Hepatocyte (in vitro differentiated cells): ENCODE measurements around the gene TENM4.

ENCODE experiments used
- EZH2 ChIP-seq: fragments of 200-600 bp; sonication (generic); IDR thresholded peaks from 2 replicates; pipeline ENCODE4 v1.6.1; 2016; ENCODE audit warnings: antibody characterized with exemption, mild to moderate bottlenecking, borderline replicate concordance
- EZH2phosphoT487 ChIP-seq: fragments of 200-600 bp; sonication (generic); IDR thresholded peaks from one replicate; pipeline ENCODE4 v1.6.1; 2018; ENCODE audit warnings: antibody characterized with exemption, mild to moderate bottlenecking, low read depth, moderate library complexity; ENCODE audit not compliant: unreplicated experiment, severe bottlenecking

DNA sequence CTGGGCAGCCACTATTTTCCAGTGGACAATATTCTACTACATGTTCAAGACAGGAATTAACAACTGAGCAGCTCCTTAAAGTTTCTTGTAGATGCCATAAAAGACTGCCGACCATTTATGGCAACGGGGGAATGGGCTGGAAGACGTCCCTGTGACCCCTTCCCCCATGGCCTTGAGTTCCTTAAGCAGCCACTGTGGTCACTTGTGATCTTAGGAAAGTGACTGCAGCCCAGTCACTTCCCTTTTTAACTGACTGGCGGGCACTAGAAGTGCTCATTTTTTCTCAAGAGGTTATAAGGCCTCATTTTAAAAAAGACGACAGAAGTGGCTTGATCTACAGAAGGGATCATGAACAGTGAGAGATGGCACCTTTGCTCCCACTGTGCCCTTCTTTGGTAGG, 713.0 kb downstream of the TENM4 start:
- TF ChIP-seq EZH2 = no peak
- no peak for TF ChIP-seq EZH2phosphoT487
